Neutrophil (primary cell): ENCODE measurements around the gene OR2V2.

ENCODE experiments used
- H3K27ac ChIP-seq: fragments of 200-600 bp; sonication (generic); 2 replicates; pipeline ENCODE4 v1.5.1; 2016; ENCODE audit warnings: mild to moderate bottlenecking, moderate library complexity
- H3K27me3 ChIP-seq: fragments of 200-600 bp; sonication (generic); 2 replicates; pipeline ENCODE4 v1.6.0; 2016; ENCODE audit warnings: mild to moderate bottlenecking
- H3K36me3 ChIP-seq: fragments of 200-600 bp; sonication (generic); 2 replicates; pipeline ENCODE4 v1.5.1; 2017
- H3K4me1 ChIP-seq, 2 experiments: fragments of 200-600 bp in 1 of 2; sonication (generic) in 1 of 2; 1 replicate in 1 of 2; 2 replicates in 1 of 2; pipeline versions ENCODE4 v1.5.1 to v1.6.1; 2013 to 2016; ENCODE audit warnings: low read depth in 1 of 2, low read length in 1 of 2, mild to moderate bottlenecking in 1 of 2, moderate library complexity in 1 of 2; ENCODE audit not compliant: control insufficient read depth in 1 of 2, insufficient read depth in 1 of 2
- H3K4me3 ChIP-seq, 2 experiments: fragments of 200-600 bp in 1 of 2; sonication (generic) in 1 of 2; 1 replicate in 1 of 2; 2 replicates in 1 of 2; pipeline ENCODE4 v1.5.1; 2013 to 2016; ENCODE audit warnings: low read depth in 1 of 2, low read length in 1 of 2, mild to moderate bottlenecking in 1 of 2, moderate library complexity in 1 of 2
- H3K9me3 ChIP-seq: fragments of 200-600 bp; sonication (generic); 2 replicates; pipeline ENCODE4 v1.5.1; 2016
- TF ChIP-seq, protein P1 (sequence below): fragments of 200-600 bp; sonication (generic); IDR thresholded peaks from 2 replicates; pipeline ENCODE4 v1.5.1; 2016; ENCODE audit warnings: antibody characterized with exemption

Gene OR2V2

GRCh38 chr5:181140766-181141165 lies 6.6 kb upstream of the OR2V2 start:
- H3K4me1 ChIP-seq = no peaks in the 10 kb centered on the region
- no peak overlapping the region for H3K27ac ChIP-seq
- no peak overlapping the region for H3K4me3 ChIP-seq
- H3K9me3 ChIP-seq = no peaks in the 10 kb centered on the region
- TF ChIP-seq, protein P1, sequence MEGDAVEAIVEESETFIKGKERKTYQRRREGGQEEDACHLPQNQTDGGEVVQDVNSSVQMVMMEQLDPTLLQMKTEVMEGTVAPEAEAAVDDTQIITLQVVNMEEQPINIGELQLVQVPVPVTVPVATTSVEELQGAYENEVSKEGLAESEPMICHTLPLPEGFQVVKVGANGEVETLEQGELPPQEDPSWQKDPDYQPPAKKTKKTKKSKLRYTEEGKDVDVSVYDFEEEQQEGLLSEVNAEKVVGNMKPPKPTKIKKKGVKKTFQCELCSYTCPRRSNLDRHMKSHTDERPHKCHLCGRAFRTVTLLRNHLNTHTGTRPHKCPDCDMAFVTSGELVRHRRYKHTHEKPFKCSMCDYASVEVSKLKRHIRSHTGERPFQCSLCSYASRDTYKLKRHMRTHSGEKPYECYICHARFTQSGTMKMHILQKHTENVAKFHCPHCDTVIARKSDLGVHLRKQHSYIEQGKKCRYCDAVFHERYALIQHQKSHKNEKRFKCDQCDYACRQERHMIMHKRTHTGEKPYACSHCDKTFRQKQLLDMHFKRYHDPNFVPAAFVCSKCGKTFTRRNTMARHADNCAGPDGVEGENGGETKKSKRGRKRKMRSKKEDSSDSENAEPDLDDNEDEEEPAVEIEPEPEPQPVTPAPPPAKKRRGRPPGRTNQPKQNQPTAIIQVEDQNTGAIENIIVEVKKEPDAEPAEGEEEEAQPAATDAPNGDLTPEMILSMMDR = no peak
- peaks cover 46% of the 10 kb centered on the region for H3K27me3 ChIP-seq
- no peaks in the 10 kb centered on the region for H3K36me3 ChIP-seq

- TF ChIP-seq, protein P1 = no peak
- Histone ChIP-seq H3K27ac (no peak overlapping the region), H3K4me1 (no peaks in the 10 kb centered on the region), H3K9me3 (no peaks in the 10 kb centered on the region), H3K4me3 (no peak overlapping the region), H3K27me3 (peaks cover 47% of the 10 kb centered on the region), H3K36me3 (no peaks in the 10 kb centered on the region)
Observed at GRCh38 chr5:181142054-181142453, 5.3 kb upstream of the OR2V2 start.

DNA sequence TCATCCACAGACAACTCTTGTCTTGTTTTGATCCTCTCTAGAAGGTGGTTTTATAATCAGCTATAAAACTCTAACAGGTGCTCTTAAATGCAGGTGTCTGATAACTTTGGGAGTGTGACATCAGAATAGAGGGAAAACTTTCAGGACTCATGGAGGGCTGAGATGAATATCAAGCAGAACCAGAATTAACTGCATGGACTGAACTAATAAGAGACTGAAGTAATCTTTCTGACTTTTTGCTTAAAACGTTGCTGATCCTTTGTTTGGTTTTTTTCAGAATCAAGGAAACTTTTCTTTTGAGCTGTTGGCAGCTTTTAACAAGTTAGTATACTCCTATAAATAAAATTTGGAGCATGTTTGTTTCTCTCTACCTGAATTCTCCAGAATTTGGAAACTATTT lies 2.3 kb upstream of the OR2V2 start:
- Histone ChIP-seq H3K9me3 (no peaks in the 10 kb centered on the region), H3K4me1 (no peaks in the 10 kb centered on the region), H3K4me3 (no peak overlapping the region), H3K27ac (no peak overlapping the region), H3K36me3 (no peaks in the 10 kb centered on the region), H3K27me3 (peaks cover 74% of the 10 kb centered on the region)
- TF ChIP-seq, protein P1 = no peak

DNA sequence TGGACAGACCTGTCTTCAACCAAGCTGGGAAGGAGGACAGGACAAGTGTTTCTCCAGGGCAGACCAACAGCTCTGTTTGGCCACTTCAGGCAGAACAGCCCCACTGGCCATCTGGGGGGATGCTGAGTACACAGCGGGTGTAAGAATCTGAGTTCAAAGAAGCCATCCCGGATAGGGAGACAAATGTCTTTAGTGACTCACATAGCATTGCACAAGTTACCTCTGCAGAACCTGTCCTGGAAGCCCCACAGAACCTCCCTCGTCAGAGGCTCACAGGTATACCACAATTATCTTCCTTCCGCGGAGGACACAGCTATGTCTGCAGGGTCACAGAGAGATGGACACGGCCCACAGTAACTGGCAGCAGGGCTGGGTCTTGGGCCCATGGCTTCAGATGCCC lies 2.0 kb downstream of the OR2V2 start:
- Histone ChIP-seq H3K4me3 (no peak overlapping the region), H3K27ac (no peak overlapping the region), H3K9me3 (no peaks in the 10 kb centered on the region), H3K4me1 (no peaks in the 10 kb centered on the region), H3K36me3 (no peaks in the 10 kb centered on the region), H3K27me3 (peaks cover 60% of the 10 kb centered on the region)
- TF ChIP-seq, protein P1 = no peak

GRCh38 chr5:181149806-181150733 lies 2.7 kb downstream of the OR2V2 start:
- Histone ChIP-seq H3K27me3 (peaks cover 52% of the 10 kb centered on the region), H3K36me3 (no peaks in the 10 kb centered on the region), H3K9me3 (no peaks in the 10 kb centered on the region), H3K4me3 (no peak overlapping the region), H3K4me1 (no peaks in the 10 kb centered on the region), H3K27ac (no peak overlapping the region)
- TF ChIP-seq, protein P1 = no peak
